ENCODE results near the gene CISH.
A peak's percentile ranks its signal among the peaks of the same experiment; 100 is the strongest.

Gene CISH

GRCh38 chr3:50635066-50635465 is 23.5 kb upstream of the CISH start:
- peaks cover 25% of the 10 kb centered on the region for H3K4me1 ChIP-seq (ENCODE audit: control insufficient read depth, insufficient read depth, low read length)
- no peaks in the 10 kb centered on the region for H3K9me3 ChIP-seq (ENCODE audit: control insufficient read depth, low read length)
- no peak for DNase-seq (ENCODE audit: low read depth)
- no peaks in the 10 kb centered on the region for H3K27me3 ChIP-seq (replicated peaks; ENCODE audit: control insufficient read depth, insufficient read depth, low read length)
- H3K4me3 ChIP-seq (ENCODE audit: low read length), result no peak overlapping the region
- H3K9ac ChIP-seq (ENCODE audit: low read length), result no peak overlapping the region
- no peaks in the 10 kb centered on the region for H3K36me3 ChIP-seq (ENCODE audit: control insufficient read depth, insufficient read depth, low read length, severe bottlenecking)

GRCh38 chr3:50633230-50633790 is 21.7 kb upstream of the CISH start:
- Histone ChIP-seq H3K27me3 (replicated peaks; ENCODE audit: control insufficient read depth, insufficient read depth, low read length) (no peaks in the 10 kb centered on the region), H3K9me3 (ENCODE audit: control insufficient read depth, low read length) (no peaks in the 10 kb centered on the region), H3K9ac (ENCODE audit: low read length) (no peak overlapping the region), H3K36me3 (ENCODE audit: control insufficient read depth, insufficient read depth, low read length, severe bottlenecking) (no peaks in the 10 kb centered on the region), H3K4me1 (ENCODE audit: control insufficient read depth, insufficient read depth, low read length) (peaks cover 18% of the 10 kb centered on the region), H3K4me3 (ENCODE audit: low read length) (no peak overlapping the region)
- DNase-seq (ENCODE audit: low read depth), result no peak

- H3K9me3 ChIP-seq (ENCODE audit: control insufficient read depth, low read length), result no peaks in the 10 kb centered on the region
- peaks cover 23% of the 10 kb centered on the region for H3K4me1 ChIP-seq (ENCODE audit: control insufficient read depth, insufficient read depth, low read length)
- no peaks in the 10 kb centered on the region for H3K36me3 ChIP-seq (ENCODE audit: control insufficient read depth, insufficient read depth, low read length, severe bottlenecking)
- no peak for DNase-seq (ENCODE audit: low read depth)
- H3K4me3 ChIP-seq (ENCODE audit: low read length), result no peak overlapping the region
- no peak overlapping the region for H3K9ac ChIP-seq (ENCODE audit: low read length)
- H3K27me3 ChIP-seq (replicated peaks; ENCODE audit: control insufficient read depth, insufficient read depth, low read length), result no peaks in the 10 kb centered on the region
Observed at GRCh38 chr3:50632450-50632849, 20.9 kb upstream of the CISH start.

- DNase-seq (ENCODE audit: low read depth), result no peak
- H3K4me1 ChIP-seq (ENCODE audit: control insufficient read depth, insufficient read depth, low read length), result peaks cover 27% of the 10 kb centered on the region
- H3K4me3 ChIP-seq (ENCODE audit: low read length), result no peak overlapping the region
- H3K9me3 ChIP-seq (ENCODE audit: control insufficient read depth, low read length), result no peaks in the 10 kb centered on the region
- no peak overlapping the region for H3K9ac ChIP-seq (ENCODE audit: low read length)
- H3K27me3 ChIP-seq (replicated peaks; ENCODE audit: control insufficient read depth, insufficient read depth, low read length), result no peaks in the 10 kb centered on the region
- H3K36me3 ChIP-seq (ENCODE audit: control insufficient read depth, insufficient read depth, low read length, severe bottlenecking), result no peaks in the 10 kb centered on the region
Observed at GRCh38 chr3:50630877-50631276, 19.3 kb upstream of the CISH start.

- no peak for DNase-seq (ENCODE audit: low read depth)
- Histone ChIP-seq H3K27me3 (replicated peaks; ENCODE audit: control insufficient read depth, insufficient read depth, low read length) (no peaks in the 10 kb centered on the region), H3K9ac (ENCODE audit: low read length) (no peak overlapping the region), H3K4me1 (ENCODE audit: control insufficient read depth, insufficient read depth, low read length) (peaks cover 27% of the 10 kb centered on the region), H3K4me3 (ENCODE audit: low read length) (no peak overlapping the region), H3K9me3 (ENCODE audit: control insufficient read depth, low read length) (no peaks in the 10 kb centered on the region), H3K36me3 (ENCODE audit: control insufficient read depth, insufficient read depth, low read length, severe bottlenecking) (no peaks in the 10 kb centered on the region)
Observed at GRCh38 chr3:50630394-50630793, 18.8 kb upstream of the CISH start.

- Histone ChIP-seq H3K4me3 (ENCODE audit: low read length) (no peak overlapping the region), H3K27me3 (replicated peaks; ENCODE audit: control insufficient read depth, insufficient read depth, low read length) (no peaks in the 10 kb centered on the region), H3K4me1 (ENCODE audit: control insufficient read depth, insufficient read depth, low read length) (peaks cover 27% of the 10 kb centered on the region), H3K9ac (ENCODE audit: low read length) (peak overlapping the region; percentile 8), H3K9me3 (ENCODE audit: control insufficient read depth, low read length) (no peaks in the 10 kb centered on the region), H3K36me3 (ENCODE audit: control insufficient read depth, insufficient read depth, low read length, severe bottlenecking) (no peaks in the 10 kb centered on the region)
- DNase-seq (ENCODE audit: low read depth), result no peak
Observed at GRCh38 chr3:50628601-50629000, 17.0 kb upstream of the CISH start.

- no peaks in the 10 kb centered on the region for H3K36me3 ChIP-seq (ENCODE audit: control insufficient read depth, insufficient read depth, low read length, severe bottlenecking)
- H3K27me3 ChIP-seq (replicated peaks; ENCODE audit: control insufficient read depth, insufficient read depth, low read length), result no peaks in the 10 kb centered on the region
- no peaks in the 10 kb centered on the region for H3K9me3 ChIP-seq (ENCODE audit: control insufficient read depth, low read length)
- peak; percentile 61 for DNase-seq (ENCODE audit: low read depth)
- peaks cover 24% of the 10 kb centered on the region for H3K4me1 ChIP-seq (ENCODE audit: control insufficient read depth, insufficient read depth, low read length)
- no peak overlapping the region for H3K4me3 ChIP-seq (ENCODE audit: low read length)
- H3K9ac ChIP-seq (ENCODE audit: low read length), result no peak overlapping the region
Observed at GRCh38 chr3:50627407-50628051, 16.0 kb upstream of the CISH start.

GRCh38 chr3:50626401-50626800 is 14.8 kb upstream of the CISH start:
- no peak overlapping the region for H3K4me3 ChIP-seq (ENCODE audit: low read length)
- H3K27me3 ChIP-seq (replicated peaks; ENCODE audit: control insufficient read depth, insufficient read depth, low read length), result no peaks in the 10 kb centered on the region
- no peaks in the 10 kb centered on the region for H3K36me3 ChIP-seq (ENCODE audit: control insufficient read depth, insufficient read depth, low read length, severe bottlenecking)
- H3K9ac ChIP-seq (ENCODE audit: low read length), result no peak overlapping the region
- H3K9me3 ChIP-seq (ENCODE audit: control insufficient read depth, low read length), result no peaks in the 10 kb centered on the region
- peaks cover 17% of the 10 kb centered on the region for H3K4me1 ChIP-seq (ENCODE audit: control insufficient read depth, insufficient read depth, low read length)
- no peak for DNase-seq (ENCODE audit: low read depth)

- Histone ChIP-seq H3K4me3 (ENCODE audit: low read length) (no peak overlapping the region), H3K36me3 (ENCODE audit: control insufficient read depth, insufficient read depth, low read length, severe bottlenecking) (no peaks in the 10 kb centered on the region), H3K9me3 (ENCODE audit: control insufficient read depth, low read length) (no peaks in the 10 kb centered on the region), H3K4me1 (ENCODE audit: control insufficient read depth, insufficient read depth, low read length) (peaks cover 21% of the 10 kb centered on the region), H3K9ac (ENCODE audit: low read length) (no peak overlapping the region), H3K27me3 (replicated peaks; ENCODE audit: control insufficient read depth, insufficient read depth, low read length) (no peaks in the 10 kb centered on the region)
- DNase-seq (ENCODE audit: low read depth), result no peak
Observed at GRCh38 chr3:50625231-50626182, 13.9 kb upstream of the CISH start.

GRCh38 chr3:50624634-50625033 is 13.1 kb upstream of the CISH start:
- peaks cover 23% of the 10 kb centered on the region for H3K4me1 ChIP-seq (ENCODE audit: control insufficient read depth, insufficient read depth, low read length)
- no peaks in the 10 kb centered on the region for H3K9me3 ChIP-seq (ENCODE audit: control insufficient read depth, low read length)
- no peaks in the 10 kb centered on the region for H3K36me3 ChIP-seq (ENCODE audit: control insufficient read depth, insufficient read depth, low read length, severe bottlenecking)
- no peak overlapping the region for H3K4me3 ChIP-seq (ENCODE audit: low read length)
- H3K9ac ChIP-seq (ENCODE audit: low read length), result no peak overlapping the region
- DNase-seq (ENCODE audit: low read depth), result no peak
- H3K27me3 ChIP-seq (replicated peaks; ENCODE audit: control insufficient read depth, insufficient read depth, low read length), result no peaks in the 10 kb centered on the region

- peak; percentile 20 for DNase-seq (ENCODE audit: low read depth)
- Histone ChIP-seq H3K27me3 (replicated peaks; ENCODE audit: control insufficient read depth, insufficient read depth, low read length) (no peaks in the 10 kb centered on the region), H3K4me1 (ENCODE audit: control insufficient read depth, insufficient read depth, low read length) (peaks cover 23% of the 10 kb centered on the region), H3K9ac (ENCODE audit: low read length) (no peak overlapping the region), H3K4me3 (ENCODE audit: low read length) (no peak overlapping the region), H3K9me3 (ENCODE audit: control insufficient read depth, low read length) (no peaks in the 10 kb centered on the region), H3K36me3 (ENCODE audit: control insufficient read depth, insufficient read depth, low read length, severe bottlenecking) (no peaks in the 10 kb centered on the region)
Observed at GRCh38 chr3:50623840-50624474, 12.4 kb upstream of the CISH start.
